GM23338 (cell line): ENCODE data around the gene LURAP1L. TPM values are rescaled to one million over a fixed set of nuclear protein-coding genes. Genes with fewer than 3 reads are reported as not detected.

Source experiments
- CTCF ChIP-seq, 2 experiments: fragments of 200-600 bp in 1 of 2; sonication (generic) in 1 of 2; conservative IDR thresholded peaks; 2 replicates each; pipeline versions ENCODE4 v1.5.1 to v1.6.1; 2016 to 2017; ENCODE audit warnings: antibody characterized with exemption in 2 of 2, low read depth in 2 of 2, mild to moderate bottlenecking in 2 of 2, moderate library complexity in 1 of 2
- ETS1 ChIP-seq: IDR thresholded peaks from 2 replicates; pipeline ENCODE4 v1.6.1; 2016; ENCODE audit warnings: antibody characterized with exemption
- EZH2phosphoT487 ChIP-seq: fragments of 200-600 bp; sonication (generic); IDR thresholded peaks from one replicate; pipeline ENCODE4 v1.8.1; 2018; ENCODE audit warnings: antibody characterized with exemption; ENCODE audit not compliant: unreplicated experiment
- STAT1 ChIP-seq: IDR thresholded peaks from one replicate; pipeline ENCODE4 v1.6.1; 2016; ENCODE audit warnings: antibody characterized with exemption; ENCODE audit not compliant: unreplicated experiment
- ZNF114 ChIP-seq: fragments of 250-450 bp; sonication (Bioruptor Pico); IDR thresholded peaks from 2 replicates; pipeline ENCODE4 v1.5.0; 2020; ENCODE audit warnings: mild to moderate bottlenecking, moderate library complexity
- ZNF462 ChIP-seq: fragments of 250-450 bp; sonication (Bioruptor Pico); IDR thresholded peaks from 2 replicates; pipeline ENCODE4 v1.5.0; 2020; ENCODE audit warnings: mild to moderate bottlenecking, moderate library complexity
- polyA plus RNA-seq: library from polyadenylated mRNA; unstranded; fragments of >200 nt; fragmentation: Nextera tagmentation; extraction: Ambion mirVana; gene quantifications from 2 replicates; pipeline ENCODE4 v1.2.1, GENCODE V29; 2016
- total RNA-seq: library from RNA; depleted of rRNA; stranded (reverse); fragments of >200 nt; shearing (Covaris generic); gene quantifications from 2 replicates; pipeline ENCODE4 v1.2.3, GENCODE V29; 2014

The LURAP1L gene
- total and polyA plus RNA-seq, 2 experiments from 2014 or later, result 1.2 to 1.6 TPM

GRCh38 chr9:12765088-12765798, 9.6 kb upstream of the LURAP1L start (continued):
- TF ChIP-seq ZNF462 (CRISPR knock-in tag) (no peak), STAT1 (no peak), CTCF (conservative IDR thresholded peaks at IDR 0.05; ENCODE audit: low read depth in 2 of 2) (no peak), ETS1 (no peak), ZNF114 (CRISPR knock-in tag) (no peak), EZH2phosphoT487 (no peak)
